ENCODE results near the gene TTI1. TPM values are rescaled to one million over a fixed set of nuclear protein-coding genes. Genes with fewer than 3 reads are reported as not detected.

TTI1 gene
- total and polyA plus RNA-seq, 2 experiments from 2014 or later: 17.8 to 56.4 TPM

DNA sequence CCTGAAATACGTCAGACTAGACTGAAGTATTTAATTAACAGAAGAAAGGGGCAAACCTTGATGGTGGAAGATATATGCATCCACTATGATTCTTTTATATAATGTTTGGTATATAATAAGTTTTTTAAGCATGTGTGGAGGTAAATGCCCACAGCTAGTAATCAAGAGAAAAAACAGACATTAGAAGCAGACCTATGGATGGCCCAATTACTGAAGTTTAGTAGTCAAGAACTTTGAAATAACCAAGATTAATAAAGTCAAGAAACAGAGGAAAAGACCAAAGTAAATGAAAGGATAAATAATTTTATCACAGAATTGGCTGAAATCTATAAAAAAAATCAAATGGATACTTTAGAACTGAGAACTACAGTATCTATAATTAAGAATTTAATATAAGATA is 15.3 kb downstream of the TTI1 start:
- no peak for DNase-seq (ENCODE audit: low spot score)
- H3K4me3 Mint-ChIP-seq: no peak overlapping the region
- H3K27ac Mint-ChIP-seq: no peak overlapping the region
- peaks cover 18% of the 10 kb centered on the region for H4K20me1 ChIP-seq (replicated peaks; ENCODE audit: insufficient read depth)
- ATAC-seq: no peak
- no peaks in the 10 kb centered on the region for H3F3A ChIP-seq (replicated peaks; ENCODE audit: low read depth)
- peaks cover 1% of the 10 kb centered on the region for H3K27me3 Mint-ChIP-seq (ENCODE audit: insufficient read depth, low read depth, poor library complexity)
- TF ChIP-seq POLR2AphosphoS5 (IDR thresholded peaks at IDR 0.05; ENCODE audit: low read depth) (no peak), ZNF114 (CRISPR knock-in tag; IDR thresholded peaks at IDR 0.05) (no peak), EZH2 (IDR thresholded peaks at IDR 0.05; ENCODE audit: low read depth, unreplicated experiment) (no peak), ZNF331 (CRISPR knock-in tag; IDR thresholded peaks at IDR 0.05; ENCODE audit: low read depth) (no peak), STAT1 (IDR thresholded peaks at IDR 0.05; ENCODE audit: unreplicated experiment) (no peak), CREB1 (CRISPR knock-in tag; IDR thresholded peaks at IDR 0.05; ENCODE audit: low read depth) (no peak), EZH2phosphoT487 (IDR thresholded peaks at IDR 0.05; ENCODE audit: unreplicated experiment) (no peak), NANOG (IDR thresholded peaks at IDR 0.05; ENCODE audit: borderline replicate concordance) (no peak), JUNB (IDR thresholded peaks at IDR 0.05; ENCODE audit: unreplicated experiment) (no peak)
- TF ChIP-seq, protein P1, sequence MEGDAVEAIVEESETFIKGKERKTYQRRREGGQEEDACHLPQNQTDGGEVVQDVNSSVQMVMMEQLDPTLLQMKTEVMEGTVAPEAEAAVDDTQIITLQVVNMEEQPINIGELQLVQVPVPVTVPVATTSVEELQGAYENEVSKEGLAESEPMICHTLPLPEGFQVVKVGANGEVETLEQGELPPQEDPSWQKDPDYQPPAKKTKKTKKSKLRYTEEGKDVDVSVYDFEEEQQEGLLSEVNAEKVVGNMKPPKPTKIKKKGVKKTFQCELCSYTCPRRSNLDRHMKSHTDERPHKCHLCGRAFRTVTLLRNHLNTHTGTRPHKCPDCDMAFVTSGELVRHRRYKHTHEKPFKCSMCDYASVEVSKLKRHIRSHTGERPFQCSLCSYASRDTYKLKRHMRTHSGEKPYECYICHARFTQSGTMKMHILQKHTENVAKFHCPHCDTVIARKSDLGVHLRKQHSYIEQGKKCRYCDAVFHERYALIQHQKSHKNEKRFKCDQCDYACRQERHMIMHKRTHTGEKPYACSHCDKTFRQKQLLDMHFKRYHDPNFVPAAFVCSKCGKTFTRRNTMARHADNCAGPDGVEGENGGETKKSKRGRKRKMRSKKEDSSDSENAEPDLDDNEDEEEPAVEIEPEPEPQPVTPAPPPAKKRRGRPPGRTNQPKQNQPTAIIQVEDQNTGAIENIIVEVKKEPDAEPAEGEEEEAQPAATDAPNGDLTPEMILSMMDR (conservative IDR thresholded peaks at IDR 0.05; ENCODE audit: low read depth in 2 of 2): no peak
- TF ChIP-seq, protein P2, sequence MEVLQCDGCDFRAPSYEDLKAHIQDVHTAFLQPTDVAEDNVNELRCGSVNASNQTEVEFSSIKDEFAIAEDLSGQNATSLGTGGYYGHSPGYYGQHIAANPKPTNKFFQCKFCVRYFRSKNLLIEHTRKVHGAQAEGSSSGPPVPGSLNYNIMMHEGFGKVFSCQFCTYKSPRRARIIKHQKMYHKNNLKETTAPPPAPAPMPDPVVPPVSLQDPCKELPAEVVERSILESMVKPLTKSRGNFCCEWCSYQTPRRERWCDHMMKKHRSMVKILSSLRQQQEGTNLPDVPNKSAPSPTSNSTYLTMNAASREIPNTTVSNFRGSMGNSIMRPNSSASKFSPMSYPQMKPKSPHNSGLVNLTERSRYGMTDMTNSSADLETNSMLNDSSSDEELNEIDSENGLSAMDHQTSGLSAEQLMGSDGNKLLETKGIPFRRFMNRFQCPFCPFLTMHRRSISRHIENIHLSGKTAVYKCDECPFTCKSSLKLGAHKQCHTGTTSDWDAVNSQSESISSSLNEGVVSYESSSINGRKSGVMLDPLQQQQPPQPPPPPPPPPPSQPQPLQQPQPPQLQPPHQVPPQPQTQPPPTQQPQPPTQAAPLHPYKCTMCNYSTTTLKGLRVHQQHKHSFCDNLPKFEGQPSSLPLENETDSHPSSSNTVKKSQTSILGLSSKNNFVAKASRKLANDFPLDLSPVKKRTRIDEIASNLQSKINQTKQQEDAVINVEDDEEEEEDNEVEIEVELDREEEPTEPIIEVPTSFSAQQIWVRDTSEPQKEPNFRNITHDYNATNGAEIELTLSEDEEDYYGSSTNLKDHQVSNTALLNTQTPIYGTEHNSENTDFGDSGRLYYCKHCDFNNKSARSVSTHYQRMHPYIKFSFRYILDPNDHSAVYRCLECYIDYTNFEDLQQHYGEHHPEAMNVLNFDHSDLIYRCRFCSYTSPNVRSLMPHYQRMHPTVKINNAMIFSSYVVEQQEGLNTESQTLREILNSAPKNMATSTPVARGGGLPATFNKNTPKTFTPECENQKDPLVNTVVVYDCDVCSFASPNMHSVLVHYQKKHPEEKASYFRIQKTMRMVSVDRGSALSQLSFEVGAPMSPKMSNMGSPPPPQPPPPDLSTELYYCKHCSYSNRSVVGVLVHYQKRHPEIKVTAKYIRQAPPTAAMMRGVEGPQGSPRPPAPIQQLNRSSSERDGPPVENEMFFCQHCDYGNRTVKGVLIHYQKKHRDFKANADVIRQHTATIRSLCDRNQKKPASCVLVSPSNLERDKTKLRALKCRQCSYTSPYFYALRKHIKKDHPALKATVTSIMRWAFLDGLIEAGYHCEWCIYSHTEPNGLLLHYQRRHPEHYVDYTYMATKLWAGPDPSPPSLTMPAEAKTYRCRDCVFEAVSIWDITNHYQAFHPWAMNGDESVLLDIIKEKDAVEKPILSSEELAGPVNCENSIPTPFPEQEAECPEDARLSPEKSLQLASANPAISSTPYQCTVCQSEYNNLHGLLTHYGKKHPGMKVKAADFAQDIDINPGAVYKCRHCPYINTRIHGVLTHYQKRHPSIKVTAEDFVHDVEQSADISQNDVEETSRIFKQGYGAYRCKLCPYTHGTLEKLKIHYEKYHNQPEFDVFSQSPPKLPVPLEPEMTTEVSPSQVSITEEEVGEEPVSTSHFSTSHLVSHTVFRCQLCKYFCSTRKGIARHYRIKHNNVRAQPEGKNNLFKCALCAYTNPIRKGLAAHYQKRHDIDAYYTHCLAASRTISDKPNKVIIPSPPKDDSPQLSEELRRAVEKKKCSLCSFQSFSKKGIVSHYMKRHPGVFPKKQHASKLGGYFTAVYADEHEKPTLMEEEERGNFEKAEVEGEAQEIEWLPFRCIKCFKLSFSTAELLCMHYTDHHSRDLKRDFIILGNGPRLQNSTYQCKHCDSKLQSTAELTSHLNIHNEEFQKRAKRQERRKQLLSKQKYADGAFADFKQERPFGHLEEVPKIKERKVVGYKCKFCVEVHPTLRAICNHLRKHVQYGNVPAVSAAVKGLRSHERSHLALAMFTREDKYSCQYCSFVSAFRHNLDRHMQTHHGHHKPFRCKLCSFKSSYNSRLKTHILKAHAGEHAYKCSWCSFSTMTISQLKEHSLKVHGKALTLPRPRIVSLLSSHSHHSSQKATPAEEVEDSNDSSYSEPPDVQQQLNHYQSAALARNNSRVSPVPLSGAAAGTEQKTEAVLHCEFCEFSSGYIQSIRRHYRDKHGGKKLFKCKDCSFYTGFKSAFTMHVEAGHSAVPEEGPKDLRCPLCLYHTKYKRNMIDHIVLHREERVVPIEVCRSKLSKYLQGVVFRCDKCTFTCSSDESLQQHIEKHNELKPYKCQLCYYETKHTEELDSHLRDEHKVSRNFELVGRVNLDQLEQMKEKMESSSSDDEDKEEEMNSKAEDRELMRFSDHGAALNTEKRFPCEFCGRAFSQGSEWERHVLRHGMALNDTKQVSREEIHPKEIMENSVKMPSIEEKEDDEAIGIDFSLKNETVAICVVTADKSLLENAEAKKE (CRISPR knock-in tag; IDR thresholded peaks at IDR 0.05): no peak
- TF ChIP-seq, protein P3, sequence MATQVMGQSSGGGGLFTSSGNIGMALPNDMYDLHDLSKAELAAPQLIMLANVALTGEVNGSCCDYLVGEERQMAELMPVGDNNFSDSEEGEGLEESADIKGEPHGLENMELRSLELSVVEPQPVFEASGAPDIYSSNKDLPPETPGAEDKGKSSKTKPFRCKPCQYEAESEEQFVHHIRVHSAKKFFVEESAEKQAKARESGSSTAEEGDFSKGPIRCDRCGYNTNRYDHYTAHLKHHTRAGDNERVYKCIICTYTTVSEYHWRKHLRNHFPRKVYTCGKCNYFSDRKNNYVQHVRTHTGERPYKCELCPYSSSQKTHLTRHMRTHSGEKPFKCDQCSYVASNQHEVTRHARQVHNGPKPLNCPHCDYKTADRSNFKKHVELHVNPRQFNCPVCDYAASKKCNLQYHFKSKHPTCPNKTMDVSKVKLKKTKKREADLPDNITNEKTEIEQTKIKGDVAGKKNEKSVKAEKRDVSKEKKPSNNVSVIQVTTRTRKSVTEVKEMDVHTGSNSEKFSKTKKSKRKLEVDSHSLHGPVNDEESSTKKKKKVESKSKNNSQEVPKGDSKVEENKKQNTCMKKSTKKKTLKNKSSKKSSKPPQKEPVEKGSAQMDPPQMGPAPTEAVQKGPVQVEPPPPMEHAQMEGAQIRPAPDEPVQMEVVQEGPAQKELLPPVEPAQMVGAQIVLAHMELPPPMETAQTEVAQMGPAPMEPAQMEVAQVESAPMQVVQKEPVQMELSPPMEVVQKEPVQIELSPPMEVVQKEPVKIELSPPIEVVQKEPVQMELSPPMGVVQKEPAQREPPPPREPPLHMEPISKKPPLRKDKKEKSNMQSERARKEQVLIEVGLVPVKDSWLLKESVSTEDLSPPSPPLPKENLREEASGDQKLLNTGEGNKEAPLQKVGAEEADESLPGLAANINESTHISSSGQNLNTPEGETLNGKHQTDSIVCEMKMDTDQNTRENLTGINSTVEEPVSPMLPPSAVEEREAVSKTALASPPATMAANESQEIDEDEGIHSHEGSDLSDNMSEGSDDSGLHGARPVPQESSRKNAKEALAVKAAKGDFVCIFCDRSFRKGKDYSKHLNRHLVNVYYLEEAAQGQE (IDR thresholded peaks at IDR 0.05; ENCODE audit: unreplicated experiment): no peak
- TF ChIP-seq, protein P4, sequence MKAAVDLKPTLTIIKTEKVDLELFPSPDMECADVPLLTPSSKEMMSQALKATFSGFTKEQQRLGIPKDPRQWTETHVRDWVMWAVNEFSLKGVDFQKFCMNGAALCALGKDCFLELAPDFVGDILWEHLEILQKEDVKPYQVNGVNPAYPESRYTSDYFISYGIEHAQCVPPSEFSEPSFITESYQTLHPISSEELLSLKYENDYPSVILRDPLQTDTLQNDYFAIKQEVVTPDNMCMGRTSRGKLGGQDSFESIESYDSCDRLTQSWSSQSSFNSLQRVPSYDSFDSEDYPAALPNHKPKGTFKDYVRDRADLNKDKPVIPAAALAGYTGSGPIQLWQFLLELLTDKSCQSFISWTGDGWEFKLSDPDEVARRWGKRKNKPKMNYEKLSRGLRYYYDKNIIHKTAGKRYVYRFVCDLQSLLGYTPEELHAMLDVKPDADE (IDR thresholded peaks at IDR 0.05): no peak
- H3K9me2 ChIP-seq (ENCODE audit: insufficient read depth): peaks cover 8% of the 10 kb centered on the region
- H3K4me2 ChIP-seq: no peak overlapping the region
- H3K9me3 Mint-ChIP-seq: peaks cover 18% of the 10 kb centered on the region
- H3K79me2 ChIP-seq (replicated peaks; ENCODE audit: insufficient read depth): peaks cover 85% of the 10 kb centered on the region
- H2AFZ ChIP-seq: no peak overlapping the region
- no peak overlapping the region for H3K27ac ChIP-seq (ENCODE audit: low read depth)
- H3K36me3 Mint-ChIP-seq (ENCODE audit: low read depth): peaks cover 60% of the 10 kb centered on the region
- no peaks in the 10 kb centered on the region for H3K27me3 ChIP-seq (ENCODE audit: insufficient read depth)
- H3K36me3 ChIP-seq (ENCODE audit: insufficient read depth): peaks cover 34% of the 10 kb centered on the region
- no peaks in the 10 kb centered on the region for H3K4me1 Mint-ChIP-seq
- no peaks in the 10 kb centered on the region for H3K4me1 ChIP-seq (ENCODE audit: insufficient read depth)
- H3K4me3 ChIP-seq: no peak overlapping the region
